NCI-H345 treated with DMSO at 0.1 percent for 48 hours (cell line): Measurements from ENCODE around the gene CTNNA1.
"Not testable (repeated sequence)": the region's sequence is repeated elsewhere in the genome, so short reads cannot be mapped to it uniquely, and the experiment has no call there.

Experiments
- DNase-seq: peaks from one replicate; lab custom pipeline; 2025; ENCODE audit not compliant: unreplicated experiment; lab: John Stamatoyannopoulos, UW

CTNNA1 gene

GRCh38 chr5:138805096-138805495 lies 51.9 kb downstream of the CTNNA1 start:
- DNase-seq = no peak

- no peak for DNase-seq
Measured at GRCh38 chr5:138807182-138807581, 54.0 kb downstream of the CTNNA1 start.

- no peak for DNase-seq
Measured at GRCh38 chr5:138809391-138809790, 56.2 kb downstream of the CTNNA1 start.

GRCh38 chr5:138810861-138811260 lies 57.6 kb downstream of the CTNNA1 start:
- DNase-seq = not testable (repeated sequence)

- DNase-seq = no peak
Measured at GRCh38 chr5:138815529-138815928, 62.3 kb downstream of the CTNNA1 start.

- DNase-seq = no peak
Measured at GRCh38 chr5:138817241-138817640, 64.0 kb downstream of the CTNNA1 start.

- DNase-seq = no peak
Measured at GRCh38 chr5:138819081-138819480, 65.9 kb downstream of the CTNNA1 start.

GRCh38 chr5:138820695-138821094 lies 67.5 kb downstream of the CTNNA1 start:
- no peak for DNase-seq

- no peak for DNase-seq
Measured at GRCh38 chr5:138824516-138824915, 71.3 kb downstream of the CTNNA1 start.

GRCh38 chr5:138824924-138825863 lies 72.0 kb downstream of the CTNNA1 start:
- DNase-seq = no peak

GRCh38 chr5:138828556-138828955 lies 75.3 kb downstream of the CTNNA1 start:
- no peak for DNase-seq

GRCh38 chr5:138829341-138829740 lies 76.1 kb downstream of the CTNNA1 start:
- DNase-seq = no peak

- DNase-seq = no peak
Measured at GRCh38 chr5:138831703-138832102, 78.5 kb downstream of the CTNNA1 start.

- no peak for DNase-seq
Measured at GRCh38 chr5:138832218-138832617, 79.0 kb downstream of the CTNNA1 start.

- no peak for DNase-seq
Measured at GRCh38 chr5:138833080-138833479, 79.9 kb downstream of the CTNNA1 start.

- no peak for DNase-seq
Measured at GRCh38 chr5:138833726-138834480, 80.7 kb downstream of the CTNNA1 start.

- DNase-seq = not testable (repeated sequence)
Measured at GRCh38 chr5:138834853-138835252, 81.6 kb downstream of the CTNNA1 start.

- no peak for DNase-seq
Measured at GRCh38 chr5:138837160-138837559, 83.9 kb downstream of the CTNNA1 start.

- DNase-seq = no peak
Measured at GRCh38 chr5:138840103-138840502, 86.9 kb downstream of the CTNNA1 start.

- DNase-seq = no peak
Measured at GRCh38 chr5:138841531-138841930, 88.3 kb downstream of the CTNNA1 start.

- no peak for DNase-seq
Measured at GRCh38 chr5:138843316-138844124, 90.3 kb downstream of the CTNNA1 start.
